ENCODE results near the gene FOSL2. TPM values are rescaled to one million over a fixed set of nuclear protein-coding genes. Genes with fewer than 3 reads are reported as not detected.
"Not testable (repeated sequence)": the region's sequence is repeated elsewhere in the genome, so short reads cannot be mapped to it uniquely, and the experiment has no call there.

The FOSL2 gene
- total RNA-seq, 2 experiments from 2014 or later = 102 to 110 TPM

DNA sequence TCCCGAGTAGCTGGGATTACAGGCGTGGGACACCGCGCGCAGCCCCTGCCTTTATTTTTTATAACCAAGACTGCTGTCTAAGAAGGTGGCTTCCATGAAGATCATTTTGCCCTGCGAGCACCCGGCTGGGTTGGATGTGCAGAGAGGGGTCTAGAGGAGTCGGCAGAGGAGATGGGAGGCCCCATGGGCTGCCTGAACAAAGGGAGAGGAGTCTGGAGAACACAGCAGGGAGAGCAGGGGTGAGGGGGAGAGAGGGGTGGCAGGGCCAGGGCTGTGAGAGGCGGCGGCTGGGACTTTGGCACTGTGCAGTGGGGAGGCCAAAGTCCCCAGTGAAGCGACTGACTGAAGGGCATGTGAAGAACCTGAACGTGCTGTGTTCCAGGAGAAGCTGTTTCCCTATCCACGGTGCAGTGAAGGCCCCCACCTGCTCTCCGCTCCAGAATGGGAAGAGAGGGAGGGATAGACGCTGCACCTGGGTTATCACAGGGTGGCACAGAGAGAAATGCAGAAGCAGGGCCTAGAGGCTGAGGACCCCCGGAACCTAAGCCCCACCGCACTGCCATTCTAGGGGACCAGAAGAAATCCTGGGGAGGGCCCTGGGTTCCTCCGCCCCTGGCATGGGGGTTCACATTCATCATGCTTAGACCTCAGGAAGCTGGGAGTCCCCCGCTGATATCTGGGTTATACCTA, 24.8 kb upstream of the FOSL2 start:
- CTCF ChIA-PET = no interaction called here
- H3K27me3 Mint-ChIP-seq (ENCODE audit: low read depth) = no peaks in the 10 kb centered on the region
- no peaks in the 10 kb centered on the region for H3K9me3 Mint-ChIP-seq
- no peak overlapping the region for H3K27ac Mint-ChIP-seq
- H3K36me3 Mint-ChIP-seq (ENCODE audit: low read depth) = no peaks in the 10 kb centered on the region
- no peak for DNase-seq
- intact Hi-C loops (cut with micrococcal nuclease) = loop anchor here (2.0 kb wide), 1 partner anchor 23 kb away; no protein-coding TSS in a partner anchor
- H3K4me3 Mint-ChIP-seq = no peak overlapping the region
- H3K4me1 Mint-ChIP-seq (ENCODE audit: low read depth) = peaks cover 30% of the 10 kb centered on the region

DNA sequence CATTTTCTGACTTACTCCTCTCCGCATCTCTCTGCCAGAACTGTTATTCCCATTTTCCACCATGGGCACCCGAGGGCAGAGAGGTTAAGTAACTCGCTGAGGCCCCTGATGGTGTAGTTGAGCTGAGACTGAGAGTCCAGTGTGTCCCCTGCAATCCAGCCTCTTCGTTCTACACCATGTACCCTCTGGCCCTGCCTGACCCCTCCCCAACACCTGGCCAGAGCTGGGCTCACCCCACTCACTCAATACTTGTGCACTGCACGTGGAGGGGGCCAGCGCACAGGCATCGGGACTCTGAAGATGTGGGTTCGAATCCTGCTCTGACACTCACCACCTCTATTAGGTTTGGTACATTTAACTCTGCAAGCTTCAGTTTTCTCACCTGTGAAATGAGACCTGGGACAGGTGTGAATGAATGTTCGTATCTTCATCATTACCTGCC, 24.3 kb upstream of the FOSL2 start:
- no peaks in the 10 kb centered on the region for H3K36me3 Mint-ChIP-seq (ENCODE audit: low read depth)
- no peaks in the 10 kb centered on the region for H3K9me3 Mint-ChIP-seq
- intact Hi-C loops (cut with micrococcal nuclease) = no loop called here
- H3K4me3 Mint-ChIP-seq = no peak overlapping the region
- no peak overlapping the region for H3K27ac Mint-ChIP-seq
- no peak for DNase-seq
- no peaks in the 10 kb centered on the region for H3K27me3 Mint-ChIP-seq (ENCODE audit: low read depth)
- CTCF ChIA-PET = no interaction called here
- peaks cover 30% of the 10 kb centered on the region for H3K4me1 Mint-ChIP-seq (ENCODE audit: low read depth)

DNA sequence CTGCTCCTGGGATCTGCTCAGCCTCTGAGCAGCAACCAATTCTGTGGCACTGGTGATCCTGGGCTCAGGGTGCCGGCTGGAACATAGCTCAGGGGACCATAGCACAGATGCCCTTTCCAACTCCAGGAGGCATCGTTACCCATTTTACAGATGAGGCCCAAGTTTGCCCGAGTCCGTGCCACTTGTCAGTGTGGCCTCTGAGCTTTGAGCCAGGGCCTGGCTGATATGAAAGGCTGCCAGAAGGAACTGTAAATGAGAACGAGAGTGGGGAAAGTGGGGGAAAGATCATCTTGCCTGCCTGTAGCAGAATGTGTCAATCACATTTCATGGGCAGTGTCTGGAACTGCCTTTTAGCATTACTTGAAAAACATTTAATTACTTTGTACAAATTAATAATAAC, 23.3 kb upstream of the FOSL2 start:
- peaks cover 26% of the 10 kb centered on the region for H3K4me1 Mint-ChIP-seq (ENCODE audit: low read depth)
- H3K27me3 Mint-ChIP-seq (ENCODE audit: low read depth) = no peaks in the 10 kb centered on the region
- H3K27ac Mint-ChIP-seq = no peak overlapping the region
- no peaks in the 10 kb centered on the region for H3K9me3 Mint-ChIP-seq
- CTCF ChIA-PET = no interaction called here
- no peak overlapping the region for H3K4me3 Mint-ChIP-seq
- DNase-seq = no peak
- H3K36me3 Mint-ChIP-seq (ENCODE audit: low read depth) = no peaks in the 10 kb centered on the region
- intact Hi-C loops (cut with micrococcal nuclease) = no loop called here

DNA sequence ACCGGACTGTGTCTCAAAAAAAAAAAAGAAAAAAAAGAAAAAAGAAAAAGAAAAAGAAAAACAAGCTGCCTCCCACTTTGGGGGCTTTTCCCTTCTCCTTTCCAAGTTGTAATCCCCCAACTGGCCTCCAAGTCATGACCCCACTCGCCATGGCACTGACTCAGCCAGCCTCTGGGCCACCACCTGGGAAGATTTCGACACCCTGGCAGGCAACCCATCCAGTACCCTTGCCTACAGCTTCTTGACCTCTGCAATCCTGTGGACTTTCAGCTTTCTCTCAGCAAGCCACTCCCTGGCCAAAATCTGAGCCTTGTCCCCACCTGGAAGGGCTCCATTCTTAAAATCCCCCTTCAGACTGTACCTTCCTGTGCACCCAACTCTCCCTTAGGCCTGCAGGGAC, 22.3 kb upstream of the FOSL2 start:
- CTCF ChIA-PET = interaction anchor here (0.6 to 0.7 kb wide), 2 partner anchors 10 to 84 kb away, joined by 3 to 4 read pairs; no protein-coding TSS in a partner anchor
- no peaks in the 10 kb centered on the region for H3K9me3 Mint-ChIP-seq
- H3K27ac Mint-ChIP-seq = no peak overlapping the region
- intact Hi-C loops (cut with micrococcal nuclease) = no loop called here
- no peak for DNase-seq
- H3K4me3 Mint-ChIP-seq = no peak overlapping the region
- H3K4me1 Mint-ChIP-seq (ENCODE audit: low read depth) = peaks cover 19% of the 10 kb centered on the region
- H3K27me3 Mint-ChIP-seq (ENCODE audit: low read depth) = no peaks in the 10 kb centered on the region
- H3K36me3 Mint-ChIP-seq (ENCODE audit: low read depth) = no peaks in the 10 kb centered on the region

DNA sequence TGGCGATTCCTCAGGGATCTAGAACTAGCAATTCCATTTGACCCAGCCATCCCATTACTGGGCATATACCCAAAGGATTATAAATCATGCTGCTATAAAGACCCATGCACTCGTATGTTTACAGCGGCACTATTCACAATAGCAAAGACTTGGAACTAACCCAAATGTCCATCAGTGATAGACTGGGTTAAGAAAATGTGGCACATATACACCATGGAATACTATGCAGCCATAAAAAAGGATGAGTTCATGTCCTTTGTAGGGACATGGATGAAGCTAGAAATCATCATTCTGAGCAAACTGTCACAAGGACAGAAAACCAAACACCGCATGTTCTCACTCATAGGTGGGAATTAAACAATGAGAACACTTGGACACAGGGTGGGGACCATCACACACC, 20.9 kb upstream of the FOSL2 start:
- H3K9me3 Mint-ChIP-seq; H3K36me3 Mint-ChIP-seq (ENCODE audit: low read depth); H3K4me3 Mint-ChIP-seq; CTCF ChIA-PET; H3K27ac Mint-ChIP-seq; H3K27me3 Mint-ChIP-seq (ENCODE audit: low read depth); H3K4me1 Mint-ChIP-seq (ENCODE audit: low read depth); DNase-seq; intact Hi-C loops (cut with micrococcal nuclease): not testable (repeated sequence)

DNA sequence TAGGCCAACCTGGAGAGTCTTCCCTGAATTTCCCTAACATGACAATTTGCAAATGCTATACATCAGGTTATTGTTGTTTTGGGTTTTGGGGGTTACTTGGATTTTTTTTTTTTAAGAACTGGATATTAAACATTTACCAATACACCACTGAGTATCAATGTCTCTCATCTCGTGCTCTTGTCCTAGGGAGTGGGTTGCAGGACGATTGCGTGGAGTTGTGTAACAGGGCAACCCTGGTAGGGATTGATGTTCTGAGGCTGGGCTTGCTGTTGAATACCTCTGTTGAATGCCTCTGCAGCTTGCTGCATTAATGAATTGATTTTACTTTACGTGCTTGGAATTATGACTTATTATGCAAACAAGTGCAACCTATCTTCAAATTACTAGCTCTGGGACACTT, 18.8 kb upstream of the FOSL2 start:
- Mint-ChIP-seq H3K4me1 (ENCODE audit: low read depth) (peaks cover 7% of the 10 kb centered on the region), H3K27me3 (ENCODE audit: low read depth) (no peaks in the 10 kb centered on the region), H3K36me3 (ENCODE audit: low read depth) (no peaks in the 10 kb centered on the region), H3K9me3 (no peaks in the 10 kb centered on the region), H3K27ac (no peak overlapping the region), H3K4me3 (no peak overlapping the region)
- intact Hi-C loops (cut with micrococcal nuclease) = no loop called here
- CTCF ChIA-PET = no interaction called here
- no peak for DNase-seq

DNA sequence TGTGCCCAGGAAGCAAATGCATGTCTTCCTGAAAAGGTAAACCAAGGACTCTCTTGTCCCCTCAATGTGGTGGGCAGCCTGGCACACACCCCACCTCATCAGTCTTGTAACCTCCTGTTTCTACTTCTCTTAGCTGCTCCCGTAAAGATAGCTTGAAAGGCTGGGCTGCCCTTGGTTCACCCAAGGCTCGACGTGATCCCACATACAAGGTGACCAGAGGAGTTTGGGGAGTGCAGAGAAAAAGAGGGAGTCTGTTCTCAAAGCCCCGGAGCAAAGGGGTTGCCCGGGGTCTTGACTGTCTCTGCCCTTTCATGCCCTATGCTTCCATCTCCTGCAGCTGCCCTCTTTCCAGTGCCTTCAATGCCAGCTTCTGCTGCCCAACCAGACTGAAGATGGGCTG, 18.3 kb upstream of the FOSL2 start:
- CTCF ChIA-PET = no interaction called here
- Mint-ChIP-seq H3K36me3 (ENCODE audit: low read depth) (no peaks in the 10 kb centered on the region), H3K9me3 (no peaks in the 10 kb centered on the region), H3K27me3 (ENCODE audit: low read depth) (no peaks in the 10 kb centered on the region), H3K4me3 (no peak overlapping the region), H3K4me1 (ENCODE audit: low read depth) (peaks cover 12% of the 10 kb centered on the region), H3K27ac (no peak overlapping the region)
- no peak for DNase-seq
- intact Hi-C loops (cut with micrococcal nuclease) = no loop called here

DNA sequence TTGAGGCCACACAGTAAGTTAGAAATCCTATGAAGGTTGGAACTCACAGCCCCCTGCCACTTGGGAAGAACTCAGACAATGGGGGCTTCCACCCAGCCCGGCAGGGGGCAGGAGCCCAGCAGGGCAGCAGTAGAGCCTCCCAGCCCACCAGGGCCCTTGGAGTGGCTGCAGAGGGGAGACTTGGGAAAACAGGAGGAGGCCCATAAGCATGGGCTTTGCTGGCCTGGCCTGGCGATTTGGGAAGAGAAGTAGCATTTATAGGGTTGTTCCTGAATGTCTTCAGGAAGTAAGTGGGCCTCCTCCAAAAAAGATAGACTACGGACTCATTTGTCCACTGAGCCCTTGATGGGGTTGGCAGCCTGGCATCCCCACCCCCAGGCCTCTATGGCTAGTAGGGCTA, 17.4 kb upstream of the FOSL2 start:
- Mint-ChIP-seq H3K36me3 (ENCODE audit: low read depth) (no peaks in the 10 kb centered on the region), H3K27me3 (ENCODE audit: low read depth) (no peaks in the 10 kb centered on the region), H3K27ac (no peak overlapping the region), H3K9me3 (no peaks in the 10 kb centered on the region), H3K4me3 (no peak overlapping the region), H3K4me1 (ENCODE audit: low read depth) (peaks cover 19% of the 10 kb centered on the region)
- intact Hi-C loops (cut with micrococcal nuclease) = no loop called here
- CTCF ChIA-PET = no interaction called here
- DNase-seq = no peak

DNA sequence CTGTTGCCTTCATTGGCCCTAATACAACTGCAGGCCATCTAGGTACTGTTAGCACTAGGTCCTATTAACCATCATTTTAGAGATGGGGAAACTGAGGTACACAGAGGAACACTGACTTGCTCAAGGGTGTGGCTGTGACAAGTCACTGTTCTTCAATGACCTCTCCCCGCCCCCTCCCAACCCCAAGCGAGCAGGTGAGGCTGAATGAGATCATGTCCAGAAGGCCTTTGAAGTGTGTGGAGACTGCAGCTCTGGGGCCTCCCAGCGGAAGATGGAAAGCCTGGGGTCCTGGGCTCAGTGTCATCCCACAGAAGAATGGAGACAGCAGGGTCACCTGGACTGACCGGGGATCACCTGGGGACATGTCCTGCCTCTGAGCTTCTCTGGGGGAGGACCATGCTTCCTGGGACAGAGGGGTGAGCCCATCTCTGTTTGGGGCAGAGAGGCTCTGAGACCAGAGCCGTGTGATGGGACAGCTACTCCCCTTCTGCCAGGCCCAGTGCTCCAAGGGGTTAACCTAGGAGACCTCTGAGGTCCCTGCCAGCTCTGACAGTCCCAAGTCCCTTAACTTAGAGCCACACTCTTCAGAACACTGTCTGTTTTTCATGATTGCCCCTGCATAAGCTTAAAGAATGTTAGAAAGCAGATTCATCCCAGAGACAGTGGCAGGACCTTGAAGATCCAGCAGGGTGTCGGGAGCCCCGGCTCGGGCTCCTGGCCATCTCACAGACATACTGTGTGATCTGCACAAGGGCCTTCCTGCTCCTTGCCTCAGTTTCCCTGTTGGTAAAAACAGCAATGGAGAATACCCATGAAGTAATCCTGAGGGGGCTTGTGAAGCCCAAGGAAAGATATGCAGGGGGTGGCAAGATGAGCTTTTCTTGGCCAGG, 16.7 kb upstream of the FOSL2 start:
- DNase-seq = no peak
- Mint-ChIP-seq H3K4me1 (ENCODE audit: low read depth) (peaks cover 19% of the 10 kb centered on the region), H3K36me3 (ENCODE audit: low read depth) (no peaks in the 10 kb centered on the region), H3K27ac (no peak overlapping the region), H3K27me3 (ENCODE audit: low read depth) (no peaks in the 10 kb centered on the region), H3K9me3 (no peaks in the 10 kb centered on the region), H3K4me3 (no peak overlapping the region)
- CTCF ChIA-PET = no interaction called here
- intact Hi-C loops (cut with micrococcal nuclease) = no loop called here

DNA sequence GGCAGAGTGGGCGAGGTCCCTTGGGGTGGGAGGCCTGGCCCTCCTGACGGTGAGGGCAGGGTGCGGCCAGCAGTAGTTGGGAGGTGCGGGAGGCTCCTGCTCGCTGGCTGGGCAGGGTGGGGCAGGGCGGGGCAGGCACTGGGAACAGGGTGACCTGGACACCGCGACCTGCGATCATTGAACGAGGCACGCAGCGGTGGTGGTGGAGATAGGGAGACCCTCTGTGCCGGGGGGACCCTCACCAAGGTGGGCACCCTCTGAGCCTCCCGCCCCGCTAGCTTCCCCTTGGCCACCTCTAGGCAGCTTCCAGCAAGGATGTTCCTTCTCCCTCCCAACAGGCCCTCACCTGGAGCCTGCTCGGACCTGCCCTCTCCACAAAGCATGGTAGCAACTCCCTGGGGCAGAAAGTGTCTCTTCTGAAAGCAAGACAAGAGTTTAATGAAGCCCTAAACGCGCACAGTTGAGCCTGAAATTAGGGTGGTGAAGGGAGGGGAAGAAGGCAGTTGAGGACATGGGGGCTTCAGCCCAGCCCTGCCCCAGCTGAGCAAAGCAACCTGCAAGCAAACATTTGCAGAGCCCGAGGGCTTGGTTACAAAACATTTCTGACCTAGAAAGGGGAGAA, 15.4 kb upstream of the FOSL2 start:
- intact Hi-C loops (cut with micrococcal nuclease) = no loop called here
- Mint-ChIP-seq H3K36me3 (ENCODE audit: low read depth) (no peaks in the 10 kb centered on the region), H3K9me3 (no peaks in the 10 kb centered on the region), H3K27ac (no peak overlapping the region), H3K27me3 (ENCODE audit: low read depth) (no peaks in the 10 kb centered on the region), H3K4me1 (ENCODE audit: low read depth) (peaks cover 19% of the 10 kb centered on the region), H3K4me3 (no peak overlapping the region)
- CTCF ChIA-PET = no interaction called here
- DNase-seq = no peak

DNA sequence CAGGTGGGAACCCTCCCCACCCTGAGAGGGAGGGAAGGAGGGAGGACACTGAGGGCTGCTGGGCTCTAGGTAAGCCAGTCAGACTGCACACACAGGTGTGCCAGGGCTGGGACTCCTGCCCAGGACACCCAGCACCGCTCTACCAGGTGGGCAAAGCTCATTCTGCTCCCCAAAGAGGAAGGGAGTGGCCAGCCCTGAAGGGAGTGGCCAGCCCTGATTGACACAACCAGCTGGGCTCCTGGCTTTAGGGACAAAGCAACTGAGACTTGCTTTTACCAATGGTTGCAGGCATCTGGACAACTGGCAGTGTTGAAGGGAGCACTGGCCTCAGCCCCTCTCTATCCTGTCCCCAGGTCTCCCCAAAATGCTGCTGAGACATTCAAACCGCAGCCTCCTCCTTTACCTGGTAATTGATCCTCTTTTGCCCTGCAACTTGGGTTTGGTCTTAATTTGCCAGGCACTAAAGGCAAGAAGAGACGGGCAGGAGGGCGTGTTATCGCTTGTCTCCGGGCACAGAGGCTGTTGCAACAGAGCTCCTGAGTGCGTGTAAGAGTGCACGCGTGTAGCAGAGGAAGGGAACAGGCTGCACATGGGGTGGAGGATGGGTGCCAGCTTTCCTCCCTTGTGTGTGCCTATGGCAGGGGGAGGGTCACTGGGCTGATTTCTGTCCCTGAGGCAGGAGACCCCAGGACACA, 14.5 kb upstream of the FOSL2 start:
- Mint-ChIP-seq H3K4me1 (ENCODE audit: low read depth) (peaks cover 19% of the 10 kb centered on the region), H3K27ac (no peak overlapping the region), H3K4me3 (no peak overlapping the region), H3K27me3 (ENCODE audit: low read depth) (no peaks in the 10 kb centered on the region), H3K36me3 (ENCODE audit: low read depth) (no peaks in the 10 kb centered on the region), H3K9me3 (no peaks in the 10 kb centered on the region)
- intact Hi-C loops (cut with micrococcal nuclease) = no loop called here
- no peak for DNase-seq
- CTCF ChIA-PET = interaction anchor here (0.5 to 1.6 kb wide), 4 partner anchors 12 to 589 kb away, joined by 3 to 6 read pairs (median 4); no protein-coding TSS in a partner anchor

All from activated naive CD4-positive, alpha-beta T cell treated with anti-CD3 and anti-CD28 coated beads for 36 hours (primary cell).